ENCODE measurements around the gene LSM10.

LSM10 gene

GRCh38 chr1:36397378-36398230, at the start of gene LSM10:
TSS of gene LSM10 (minus strand) at chr1:36397908. CDS start at chr1:36394129, 3,779 bp downstream.
- DNase-seq: peak; percentile 76 to 83

GRCh38 chr1:36447450-36447849, 49.7 kb upstream of the LSM10 start:
- DNase-seq: no peak

GRCh38 chr1:36446746-36447145, 49.0 kb upstream of the LSM10 start:
- DNase-seq: no peak

- no peak for DNase-seq
Measured at GRCh38 chr1:36446271-36446670, 48.6 kb upstream of the LSM10 start.

- no peak for DNase-seq
Measured at GRCh38 chr1:36443297-36443696, 45.6 kb upstream of the LSM10 start.

- no peak for DNase-seq
Measured at GRCh38 chr1:36442337-36442736, 44.6 kb upstream of the LSM10 start.

- no peak for DNase-seq
Measured at GRCh38 chr1:36440646-36441045, 42.9 kb upstream of the LSM10 start.

- DNase-seq: no peak
Measured at GRCh38 chr1:36440044-36440443, 42.3 kb upstream of the LSM10 start.

- DNase-seq: no peak
Measured at GRCh38 chr1:36438715-36439114, 41.0 kb upstream of the LSM10 start.

- DNase-seq: no peak
Measured at GRCh38 chr1:36436821-36437220, 39.1 kb upstream of the LSM10 start.

- no peak for DNase-seq
Measured at GRCh38 chr1:36433102-36433501, 35.4 kb upstream of the LSM10 start.

GRCh38 chr1:36432616-36433015, 34.9 kb upstream of the LSM10 start:
- no peak for DNase-seq

- DNase-seq: no peak
Measured at GRCh38 chr1:36425791-36426190, 28.1 kb upstream of the LSM10 start.

GRCh38 chr1:36421649-36422048, 23.9 kb upstream of the LSM10 start:
- no peak for DNase-seq

- DNase-seq: peak in 1 of 2 experiments; percentile 59
Measured at GRCh38 chr1:36420836-36421317, 23.2 kb upstream of the LSM10 start.

GRCh38 chr1:36420409-36420808, 22.7 kb upstream of the LSM10 start:
- no peak for DNase-seq

GRCh38 chr1:36419569-36419968, 21.9 kb upstream of the LSM10 start:
- no peak for DNase-seq

GRCh38 chr1:36419140-36419539, 21.4 kb upstream of the LSM10 start:
- DNase-seq: no peak

GRCh38 chr1:36417931-36418330, 20.2 kb upstream of the LSM10 start:
- no peak for DNase-seq

GRCh38 chr1:36415661-36416326, 18.1 kb upstream of the LSM10 start:
- no peak for DNase-seq

- DNase-seq: no peak
Measured at GRCh38 chr1:36414384-36414783, 16.7 kb upstream of the LSM10 start.

- DNase-seq: no peak
Measured at GRCh38 chr1:36411674-36412648, 14.3 kb upstream of the LSM10 start.

- no peak for DNase-seq
Measured at GRCh38 chr1:36408479-36408878, 10.8 kb upstream of the LSM10 start.
